Effector memory CD8-positive, alpha-beta T cell (primary cell): Measurements from ENCODE around the gene CASQ2.

Experiments
- ATAC-seq: fragments of 150-1000 bp; cut with Tn5 transposase; replicated peaks from 2 replicates; pipeline ENCODE4 v1.10.0; 2021; ENCODE audit warnings: mild to moderate bottlenecking, moderate library complexity
- DNase-seq, 3 experiments: peaks; one replicate each; pipeline ENCODE4 v3.0.0; 2021
- H3K27ac Mint-ChIP-seq, 2 donors: one replicate each; pipeline ENCODE4 v1.8.0; 2022; ENCODE audit warnings: mild to moderate bottlenecking in 2 of 2, mixed read lengths in 2 of 2, moderate library complexity in 2 of 2
- H3K27me3 Mint-ChIP-seq, 2 donors: one replicate each; pipeline ENCODE4 v1.8.0; 2022; ENCODE audit warnings: mixed read lengths in 2 of 2
- H3K36me3 Mint-ChIP-seq: one replicate; pipeline ENCODE4 v1.8.0; 2022; ENCODE audit warnings: mild to moderate bottlenecking, moderate library complexity, mixed read lengths; ENCODE audit not compliant: insufficient read depth
- H3K4me1 Mint-ChIP-seq, 2 donors: one replicate each; pipeline ENCODE4 v1.8.0; 2022; ENCODE audit warnings: low read depth in 2 of 2, mixed read lengths in 2 of 2
- H3K4me3 Mint-ChIP-seq, 2 donors: one replicate each; pipeline ENCODE4 v1.8.0; 2022; ENCODE audit warnings: mild to moderate bottlenecking in 2 of 2, mixed read lengths in 2 of 2, moderate library complexity in 2 of 2
- H3K9me3 Mint-ChIP-seq, 2 donors: one replicate each; pipeline ENCODE4 v1.8.0; 2022; ENCODE audit warnings: mixed read lengths in 2 of 2

The CASQ2 gene

DNA sequence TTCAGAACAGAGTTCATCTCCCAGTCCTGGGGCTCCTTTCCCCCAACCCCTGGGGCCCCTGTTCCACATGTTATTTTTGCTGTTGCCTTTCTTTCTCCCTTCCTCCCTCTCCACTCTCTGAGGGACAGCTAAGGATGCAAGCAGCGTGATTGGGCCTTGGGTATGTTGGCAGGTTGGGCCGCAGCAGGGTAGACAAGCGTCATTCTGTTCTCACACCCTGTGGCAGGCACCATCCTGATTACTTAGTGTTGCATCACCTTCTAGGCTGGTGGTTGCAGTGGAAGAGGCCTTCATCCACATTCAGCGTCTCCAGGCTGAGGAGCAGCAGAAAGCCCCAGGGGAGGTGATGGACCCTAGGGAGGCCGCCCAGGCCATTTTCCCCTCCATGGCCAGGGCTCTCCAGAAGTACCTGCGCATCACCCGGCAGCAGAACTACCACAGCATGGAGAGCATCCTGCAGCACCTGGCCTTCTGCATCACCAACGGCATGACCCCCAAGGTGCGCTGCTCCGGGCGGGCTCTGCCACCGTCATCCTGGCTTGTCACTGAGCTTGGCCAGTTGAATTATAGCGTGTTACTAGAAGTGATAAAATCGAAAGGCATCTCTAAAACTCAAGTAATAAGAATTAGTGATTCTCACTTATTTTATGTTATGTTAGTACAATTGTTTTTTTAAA lies 83.3 kb downstream of the CASQ2 start:
- no peaks in the 10 kb centered on the region for H3K9me3 Mint-ChIP-seq
- H3K4me1 Mint-ChIP-seq: no peaks in the 10 kb centered on the region
- ATAC-seq (no peak), DNase-seq (no peak)
- H3K36me3 Mint-ChIP-seq: peaks cover 6% of the 10 kb centered on the region
- H3K4me3 Mint-ChIP-seq: no peak overlapping the region
- H3K27ac Mint-ChIP-seq: no peak overlapping the region
- no peaks in the 10 kb centered on the region for H3K27me3 Mint-ChIP-seq

DNA sequence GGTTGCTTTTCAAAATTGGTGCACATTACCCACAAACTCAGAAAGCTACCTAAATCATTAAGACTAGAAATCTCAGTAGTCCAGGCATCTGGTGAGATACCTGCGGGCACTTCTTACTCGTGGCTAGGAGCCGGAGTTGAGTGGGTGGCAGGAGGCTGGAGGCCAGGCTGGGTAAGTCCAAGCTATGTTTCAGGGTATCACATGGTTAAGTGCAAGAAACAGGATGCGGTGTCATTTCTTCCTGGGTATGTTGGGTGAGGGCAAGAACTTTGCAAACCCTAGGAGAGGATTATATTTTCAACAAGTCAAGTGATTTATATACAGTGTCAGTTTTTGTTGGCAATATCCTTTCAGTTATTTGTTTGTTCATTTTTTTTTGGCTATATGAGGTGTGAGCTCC lies 85.7 kb downstream of the CASQ2 start:
- Mint-ChIP-seq H3K27me3 (no peaks in the 10 kb centered on the region), H3K4me3 (no peak overlapping the region), H3K27ac (no peak overlapping the region), H3K36me3 (peaks cover 6% of the 10 kb centered on the region), H3K4me1 (no peaks in the 10 kb centered on the region), H3K9me3 (no peaks in the 10 kb centered on the region)
- ATAC-seq (no peak), DNase-seq (no peak)

DNA sequence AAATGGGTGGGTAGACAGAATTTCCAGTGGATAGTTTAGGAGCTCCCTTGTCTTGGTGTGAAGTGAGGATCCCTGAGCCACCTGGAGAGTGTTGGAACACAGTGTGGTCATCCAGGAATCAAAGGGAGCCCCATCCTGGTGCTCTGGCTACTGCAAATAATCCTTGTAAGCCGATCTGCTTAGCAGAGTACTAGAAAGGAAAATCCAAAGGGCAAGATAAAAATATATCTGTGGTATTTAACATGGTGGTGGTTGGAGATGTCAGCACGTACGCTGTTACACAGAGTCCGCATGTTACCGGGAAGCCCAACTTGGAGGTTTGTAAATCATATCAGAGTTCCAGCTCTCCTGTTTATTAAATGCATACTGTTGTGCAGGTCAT lies 87.8 kb downstream of the CASQ2 start:
- no peak overlapping the region for H3K27ac Mint-ChIP-seq
- DNase-seq (no peak), ATAC-seq (no peak)
- no peaks in the 10 kb centered on the region for H3K27me3 Mint-ChIP-seq
- H3K9me3 Mint-ChIP-seq: no peaks in the 10 kb centered on the region
- H3K4me1 Mint-ChIP-seq: no peaks in the 10 kb centered on the region
- H3K36me3 Mint-ChIP-seq: peaks cover 6% of the 10 kb centered on the region
- no peak overlapping the region for H3K4me3 Mint-ChIP-seq

DNA sequence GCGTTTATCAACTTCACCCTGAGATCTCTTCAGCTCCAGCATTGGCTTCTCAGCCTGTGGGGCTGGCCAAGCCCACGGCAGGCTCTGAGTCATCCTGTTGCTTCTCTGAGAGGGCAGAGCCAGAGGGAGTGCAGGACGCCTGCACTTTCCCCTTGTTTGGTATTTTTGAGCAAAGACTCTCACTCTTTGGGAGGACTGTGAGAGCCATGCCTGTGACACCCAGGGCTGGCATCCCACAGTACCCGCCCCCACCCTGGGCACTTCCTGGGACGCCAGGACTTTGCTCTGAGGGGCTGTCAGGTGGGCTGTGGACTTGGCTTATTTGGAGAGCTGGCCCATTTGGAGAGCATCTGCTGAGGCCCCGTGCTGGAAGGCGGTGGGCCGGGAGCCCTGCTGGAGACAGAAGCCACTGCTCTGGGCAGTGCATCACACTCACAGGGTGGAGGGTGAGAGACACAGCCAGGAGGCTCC lies 89.3 kb downstream of the CASQ2 start:
- Mint-ChIP-seq H3K4me1 (no peaks in the 10 kb centered on the region), H3K9me3 (no peaks in the 10 kb centered on the region), H3K27me3 (no peaks in the 10 kb centered on the region), H3K27ac (peak overlapping the region in 1 of 2 donors; percentile 6), H3K4me3 (no peak overlapping the region), H3K36me3 (peaks cover 6% of the 10 kb centered on the region)
- no peak for DNase-seq
- no peak for ATAC-seq

DNA sequence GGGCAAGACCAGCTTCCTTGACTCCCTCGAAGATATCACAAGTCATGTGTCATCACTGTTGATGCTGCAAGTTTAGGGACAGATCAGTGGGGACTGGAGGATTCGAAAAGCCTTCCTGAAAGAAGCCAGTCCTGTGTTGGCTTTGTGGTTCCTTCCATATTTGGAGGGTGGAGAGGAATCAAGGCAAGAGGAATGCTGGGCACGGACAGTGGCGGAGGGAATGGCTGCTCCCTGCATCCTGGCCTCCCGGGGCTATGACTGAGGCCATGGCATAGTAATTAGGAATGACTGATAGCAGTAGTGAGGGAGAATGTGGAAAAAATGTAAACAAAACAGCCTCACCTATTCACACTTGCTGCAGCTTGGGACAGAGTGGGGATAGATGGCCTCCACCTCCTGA lies 90.4 kb downstream of the CASQ2 start:
- H3K27me3 Mint-ChIP-seq: no peaks in the 10 kb centered on the region

DNA sequence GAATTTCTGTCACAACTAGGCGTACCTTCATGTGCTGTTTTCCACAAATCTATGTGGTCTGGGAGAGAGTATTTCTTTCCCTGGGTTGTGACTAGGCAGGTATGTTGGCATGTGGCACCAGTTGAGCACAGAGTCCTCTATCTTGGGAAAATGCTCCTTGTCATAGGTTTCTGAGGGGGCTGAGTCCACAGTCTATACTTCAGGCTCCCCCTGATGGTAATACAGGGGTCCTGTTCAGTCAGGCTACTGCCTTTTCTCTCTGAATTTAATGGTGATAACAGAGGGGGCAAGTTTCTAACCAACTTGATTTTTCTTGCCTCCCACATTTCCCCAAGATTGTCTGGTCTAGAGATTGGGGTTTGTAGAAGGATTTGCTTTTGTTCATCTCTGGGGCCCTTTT lies 90.9 kb downstream of the CASQ2 start:
- peaks cover 2% of the 10 kb centered on the region for H3K36me3 Mint-ChIP-seq
- DNase-seq (no peak), ATAC-seq (no peak)
- H3K27me3 Mint-ChIP-seq: no peaks in the 10 kb centered on the region
- H3K4me1 Mint-ChIP-seq: no peaks in the 10 kb centered on the region
- H3K27ac Mint-ChIP-seq: no peak overlapping the region
- H3K4me3 Mint-ChIP-seq: no peak overlapping the region
- no peaks in the 10 kb centered on the region for H3K9me3 Mint-ChIP-seq

More for the DNA sequence above, 90.4 kb downstream of the CASQ2 start:
- Mint-ChIP-seq H3K9me3 (no peaks in the 10 kb centered on the region), H3K4me1 (no peaks in the 10 kb centered on the region), H3K27ac (no peak overlapping the region), H3K36me3 (peaks cover 6% of the 10 kb centered on the region), H3K4me3 (no peak overlapping the region)
- DNase-seq (no peak), ATAC-seq (no peak)

DNA sequence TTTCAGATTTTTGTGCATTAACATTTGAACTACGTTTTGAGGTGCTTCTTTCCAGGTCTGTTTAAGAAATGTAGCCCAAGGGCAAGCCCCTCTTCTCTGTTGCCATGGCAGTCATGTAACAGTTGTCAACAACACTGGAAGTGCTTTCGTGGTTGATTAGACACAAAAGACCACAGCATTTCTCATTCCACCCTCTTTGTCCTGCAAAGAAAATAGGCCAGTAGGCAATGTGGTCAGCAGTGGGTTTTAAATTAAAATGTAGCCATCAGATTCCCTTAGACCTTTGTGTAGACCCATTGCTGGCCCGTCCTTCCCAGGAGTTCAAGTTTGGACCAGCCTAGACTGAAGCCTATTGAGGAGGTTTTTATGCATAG lies 91.3 kb downstream of the CASQ2 start:
- DNase-seq (no peak), ATAC-seq (peak; percentile 22)
- Mint-ChIP-seq H3K27me3 (no peaks in the 10 kb centered on the region), H3K4me1 (no peaks in the 10 kb centered on the region), H3K4me3 (no peak overlapping the region), H3K9me3 (no peaks in the 10 kb centered on the region), H3K27ac (no peak overlapping the region), H3K36me3 (peaks cover 2% of the 10 kb centered on the region)

DNA sequence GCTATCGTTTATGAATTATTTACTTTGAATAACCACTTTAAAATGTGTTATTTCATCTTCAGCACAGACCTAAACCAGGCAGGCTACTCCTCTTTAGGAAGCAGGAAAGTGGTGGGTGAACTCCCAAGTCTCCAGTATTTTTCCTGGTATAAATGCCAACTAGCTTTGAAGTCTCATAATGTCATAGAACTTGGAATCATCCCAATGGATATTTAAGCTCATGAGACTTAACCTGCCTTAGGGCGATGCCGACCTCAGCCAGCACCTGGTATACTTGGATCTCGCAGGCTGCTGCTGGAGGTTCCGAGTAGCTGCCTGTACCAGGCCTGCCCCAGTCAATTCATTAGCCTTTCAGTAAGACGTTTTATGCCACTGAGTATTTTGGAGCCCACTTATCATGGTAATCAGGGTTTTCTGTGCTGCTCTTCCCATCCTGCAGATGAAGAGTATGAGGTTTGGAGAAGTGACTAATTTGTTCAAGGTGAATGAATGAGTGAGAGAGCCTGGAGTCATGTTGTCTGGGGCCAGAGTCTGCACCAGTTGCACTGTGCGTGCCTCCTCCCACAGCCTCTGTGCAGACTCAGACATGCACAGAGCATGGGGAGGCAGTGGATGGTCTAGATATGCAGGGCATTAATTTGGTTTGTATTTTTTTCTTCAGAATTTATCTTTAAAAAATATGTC lies 91.9 kb downstream of the CASQ2 start:
- DNase-seq: no peak
- Mint-ChIP-seq H3K4me3 (no peak overlapping the region), H3K27me3 (no peaks in the 10 kb centered on the region), H3K36me3 (peaks cover 2% of the 10 kb centered on the region), H3K27ac (no peak overlapping the region), H3K9me3 (no peaks in the 10 kb centered on the region), H3K4me1 (no peaks in the 10 kb centered on the region)
- no peak for ATAC-seq

DNA sequence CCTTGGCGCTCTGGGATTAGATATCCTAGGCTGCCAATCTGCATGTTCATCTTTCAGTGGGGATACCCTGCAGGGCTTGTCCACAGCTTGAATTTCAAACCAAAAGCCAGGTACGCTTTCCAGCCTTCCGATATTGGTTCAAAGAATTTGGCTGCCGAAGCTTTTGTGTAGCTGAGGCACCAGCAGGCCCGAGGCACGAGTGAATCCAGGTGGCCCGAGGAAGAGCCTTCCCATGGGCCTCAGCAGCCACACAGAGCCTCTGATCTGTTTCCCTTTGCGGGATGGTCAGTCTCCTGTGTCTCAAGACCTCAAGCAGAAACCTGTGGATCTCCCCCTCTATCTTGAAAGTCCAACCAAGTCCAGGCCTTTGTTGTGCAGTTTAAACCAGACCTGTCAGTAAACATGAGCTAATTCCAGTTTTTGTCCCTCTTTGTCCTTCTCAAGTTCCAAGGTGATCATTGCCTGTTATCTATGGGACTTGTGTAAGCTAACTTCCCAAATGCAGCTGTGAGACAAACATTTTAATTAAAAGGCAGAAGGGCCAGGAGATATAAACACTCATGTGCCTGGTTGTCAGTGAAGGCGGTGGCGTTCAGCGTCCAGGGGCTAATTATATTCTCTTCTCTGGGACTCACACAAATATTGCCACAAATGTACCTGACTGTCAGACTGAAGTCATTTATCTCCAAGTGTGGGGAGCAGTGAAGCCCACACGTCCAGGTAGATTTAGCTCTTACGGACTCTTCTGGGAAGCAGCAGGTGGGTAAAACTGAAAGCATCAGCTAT lies 96.1 kb downstream of the CASQ2 start:
- ATAC-seq (no peak), DNase-seq (no peak)
- Mint-ChIP-seq H3K9me3 (no peaks in the 10 kb centered on the region), H3K4me3 (no peak overlapping the region), H3K36me3 (no peaks in the 10 kb centered on the region), H3K27me3 (no peaks in the 10 kb centered on the region), H3K4me1 (no peaks in the 10 kb centered on the region), H3K27ac (no peak overlapping the region)

DNA sequence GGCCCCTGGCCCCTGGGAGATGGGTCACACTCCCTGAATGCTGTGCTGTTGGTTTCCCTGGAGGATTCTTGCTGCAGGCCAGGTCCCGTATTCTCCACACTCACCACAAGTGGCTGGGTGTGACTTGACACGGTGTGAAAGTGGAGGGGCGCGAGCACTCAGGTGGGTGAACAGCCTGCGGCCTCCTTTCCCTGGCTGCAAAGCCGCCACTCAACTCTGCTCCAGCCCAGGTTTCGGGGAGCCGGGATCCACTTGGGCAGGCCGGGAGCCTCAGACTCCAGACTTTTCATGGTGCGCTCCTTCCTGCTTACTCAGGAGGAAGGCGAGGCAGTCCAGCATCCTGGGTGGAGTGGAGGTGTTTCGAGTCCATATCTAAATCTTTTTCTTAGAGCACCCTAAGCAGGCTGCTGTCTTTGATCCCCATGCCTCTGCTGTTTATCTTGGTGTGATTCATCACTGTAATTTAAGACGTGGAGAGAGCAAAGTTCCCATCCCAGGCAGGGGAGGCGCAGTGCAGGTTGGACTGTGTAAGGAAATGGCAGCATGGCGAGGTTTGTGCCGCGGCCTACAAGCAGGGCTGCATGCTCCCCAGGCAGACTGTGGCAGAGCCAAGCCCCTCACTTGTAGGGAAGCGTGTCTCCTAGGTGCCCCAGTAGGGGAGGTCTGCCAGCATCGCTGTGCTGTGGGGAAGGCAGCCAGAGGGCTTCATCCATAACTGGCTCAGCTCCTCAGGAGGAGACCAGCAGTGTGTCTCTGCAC lies 97.2 kb downstream of the CASQ2 start:
- H3K27ac Mint-ChIP-seq: peak overlapping the region in 1 of 2 donors; percentile 59

DNA sequence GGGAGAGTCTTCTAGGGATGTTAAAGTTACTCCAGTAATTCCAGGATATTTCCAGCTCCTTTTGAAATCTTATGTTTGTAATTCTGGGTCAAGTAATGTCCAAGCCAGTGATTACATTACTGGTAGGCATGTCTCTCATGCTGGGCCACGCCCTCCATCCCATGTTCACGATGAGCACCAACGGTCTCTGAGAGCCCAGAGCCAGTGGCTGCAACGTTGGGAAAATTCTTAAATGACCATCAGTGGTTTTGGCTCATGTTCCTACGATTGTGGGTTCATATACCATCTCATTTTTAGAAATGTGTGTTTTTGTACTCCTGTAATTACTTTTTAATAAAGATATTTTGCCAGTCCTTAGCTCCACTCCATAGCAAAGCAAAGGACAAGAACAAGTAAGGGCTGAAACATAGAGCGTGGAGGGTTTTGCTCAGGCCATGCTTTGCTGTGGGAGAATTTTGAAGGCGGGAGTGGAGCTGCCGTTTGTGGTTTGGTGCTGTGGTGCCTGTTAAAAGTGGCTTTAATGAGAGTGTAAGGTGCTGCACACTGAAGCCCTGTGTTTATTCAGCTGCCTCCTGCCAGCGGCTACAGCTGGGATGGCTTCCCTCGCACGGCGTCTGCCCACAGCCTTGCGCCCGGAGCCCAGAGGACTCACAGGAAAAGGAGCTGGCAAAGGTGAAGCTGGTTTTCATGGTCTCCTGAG lies 97.9 kb downstream of the CASQ2 start:
- Mint-ChIP-seq H3K36me3 (no peaks in the 10 kb centered on the region), H3K9me3 (no peaks in the 10 kb centered on the region), H3K27me3 (no peaks in the 10 kb centered on the region), H3K27ac (peak overlapping the region; percentile 50 to 59), H3K4me1 (no peaks in the 10 kb centered on the region), H3K4me3 (no peak overlapping the region)
- DNase-seq (no peak), ATAC-seq (no peak)

More for the DNA sequence above, 97.2 kb downstream of the CASQ2 start:
- Mint-ChIP-seq H3K36me3 (no peaks in the 10 kb centered on the region), H3K4me1 (no peaks in the 10 kb centered on the region), H3K27me3 (no peaks in the 10 kb centered on the region), H3K4me3 (no peak overlapping the region), H3K9me3 (no peaks in the 10 kb centered on the region)
- ATAC-seq (no peak), DNase-seq (no peak)

DNA sequence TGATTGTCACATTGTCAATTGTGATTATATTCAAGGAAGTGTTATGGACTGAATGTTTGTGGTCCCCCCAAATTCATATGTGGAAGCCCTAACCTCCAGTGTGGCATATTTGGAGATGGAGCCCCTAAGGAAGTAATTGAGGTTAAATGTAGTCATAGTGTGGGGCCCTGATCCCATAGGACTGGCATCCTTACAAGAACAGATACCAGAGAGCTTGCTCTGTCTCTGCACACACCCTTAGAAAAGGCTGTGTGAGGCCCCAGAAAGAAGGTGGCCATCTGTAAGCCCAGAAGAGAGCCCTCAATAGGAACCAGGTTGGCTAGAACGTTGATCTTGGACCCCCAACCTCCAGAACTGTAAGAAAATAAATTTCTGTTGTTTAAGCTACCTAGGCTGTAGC lies 98.6 kb downstream of the CASQ2 start:
- Mint-ChIP-seq H3K4me1 (no peaks in the 10 kb centered on the region), H3K27me3 (no peaks in the 10 kb centered on the region), H3K4me3 (no peak overlapping the region), H3K36me3 (no peaks in the 10 kb centered on the region), H3K9me3 (no peaks in the 10 kb centered on the region), H3K27ac (no peak overlapping the region)
- ATAC-seq: no peak
- no peak for DNase-seq
